Right lobe of liver (tissue), 4 donors: ENCODE data around the gene TTC28.
"Not testable (repeated sequence)": the region's sequence is repeated elsewhere in the genome, so short reads cannot be mapped to it uniquely, and the experiment has no call there.

ENCODE experiments used
- POLR2A ChIP-seq: fragments of 450-650 bp; IDR thresholded peaks from one replicate; pipeline ENCODE4 v1.6.1; 2017; ENCODE audit warnings: antibody characterized with exemption, mild to moderate bottlenecking
- TF ChIP-seq, protein P1 (sequence below), 4 donors: fragments of 200-600 bp in 3 of 4; fragments of 450-650 bp in 1 of 4; IDR thresholded peaks; one replicate each; pipeline versions ENCODE4 v1.5.1 to v1.8.0; 2016 to 2022; ENCODE audit warnings: antibody characterized with exemption in 4 of 4, mild to moderate bottlenecking in 2 of 4
- donor health status: DM: no; HTN: no; CAD: no.
- donor health status: DM: no; HTN: no; CAD: no.
- donor health status: DM: no; HTN: yes; CAD: no.

DNA sequence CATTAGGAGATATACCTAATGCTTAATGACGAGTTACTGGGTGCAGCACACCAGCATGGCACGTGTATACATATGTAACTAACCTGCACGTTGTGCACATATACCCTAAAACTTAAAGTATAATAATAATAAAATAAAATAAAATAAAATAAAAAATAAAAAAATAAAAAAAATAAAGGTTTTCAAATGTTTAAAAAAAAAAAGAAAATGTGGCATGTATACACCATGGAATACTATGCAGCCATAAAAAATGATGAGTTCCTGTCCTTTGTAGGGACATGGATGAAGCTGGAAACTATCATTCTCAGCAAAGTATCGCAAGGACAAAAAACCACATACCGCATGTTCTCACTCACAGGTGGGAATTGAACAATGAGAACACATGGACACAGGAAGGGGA, 590.1 kb downstream of the TTC28 start:
- TF ChIP-seq, protein P1, sequence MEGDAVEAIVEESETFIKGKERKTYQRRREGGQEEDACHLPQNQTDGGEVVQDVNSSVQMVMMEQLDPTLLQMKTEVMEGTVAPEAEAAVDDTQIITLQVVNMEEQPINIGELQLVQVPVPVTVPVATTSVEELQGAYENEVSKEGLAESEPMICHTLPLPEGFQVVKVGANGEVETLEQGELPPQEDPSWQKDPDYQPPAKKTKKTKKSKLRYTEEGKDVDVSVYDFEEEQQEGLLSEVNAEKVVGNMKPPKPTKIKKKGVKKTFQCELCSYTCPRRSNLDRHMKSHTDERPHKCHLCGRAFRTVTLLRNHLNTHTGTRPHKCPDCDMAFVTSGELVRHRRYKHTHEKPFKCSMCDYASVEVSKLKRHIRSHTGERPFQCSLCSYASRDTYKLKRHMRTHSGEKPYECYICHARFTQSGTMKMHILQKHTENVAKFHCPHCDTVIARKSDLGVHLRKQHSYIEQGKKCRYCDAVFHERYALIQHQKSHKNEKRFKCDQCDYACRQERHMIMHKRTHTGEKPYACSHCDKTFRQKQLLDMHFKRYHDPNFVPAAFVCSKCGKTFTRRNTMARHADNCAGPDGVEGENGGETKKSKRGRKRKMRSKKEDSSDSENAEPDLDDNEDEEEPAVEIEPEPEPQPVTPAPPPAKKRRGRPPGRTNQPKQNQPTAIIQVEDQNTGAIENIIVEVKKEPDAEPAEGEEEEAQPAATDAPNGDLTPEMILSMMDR (IDR thresholded peaks at IDR 0.05), result not testable (repeated sequence)
- not testable (repeated sequence) for TF ChIP-seq POLR2A
